ENCODE results near the gene ZNF726. TPM values are rescaled to one million over a fixed set of nuclear protein-coding genes. Genes with fewer than 3 reads are reported as not detected.
"Not testable (repeated sequence)": the region's sequence is repeated elsewhere in the genome, so short reads cannot be mapped to it uniquely, and the experiment has no call there.

Gene ZNF726
- total RNA-seq, 1 donor from 2014 or later: 5.5 TPM

DNA sequence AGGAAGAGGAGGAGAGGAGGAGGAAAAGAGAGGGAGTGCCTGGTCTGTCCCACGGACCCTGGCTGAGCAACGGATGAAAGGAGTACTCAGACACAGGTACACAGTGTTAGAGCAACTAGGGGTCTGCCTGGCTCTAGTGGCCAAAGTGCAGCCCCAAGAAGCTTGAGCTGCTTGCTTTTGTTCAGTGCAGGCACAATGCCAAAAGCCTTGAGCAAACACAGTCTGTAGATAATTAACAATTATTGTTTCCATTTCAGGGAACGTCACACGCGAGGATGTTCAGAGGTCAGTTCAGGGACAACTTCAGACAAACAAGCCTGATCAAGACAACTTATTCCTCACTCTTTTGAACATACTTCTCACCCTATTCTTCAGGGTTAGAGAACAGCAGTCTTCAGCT lies 32.2 kb upstream of the ZNF726 start:
- Mint-ChIP-seq H3K4me1 (no peaks in the 10 kb centered on the region), H3K4me3 (no peak overlapping the region), H3K27ac (no peak overlapping the region), H3K27me3 (ENCODE audit: low read depth) (no peaks in the 10 kb centered on the region), H3K9me3 (peaks cover 85% of the 10 kb centered on the region), H3K36me3 (peaks cover 3% of the 10 kb centered on the region)
- TF ChIP-seq, protein P1, sequence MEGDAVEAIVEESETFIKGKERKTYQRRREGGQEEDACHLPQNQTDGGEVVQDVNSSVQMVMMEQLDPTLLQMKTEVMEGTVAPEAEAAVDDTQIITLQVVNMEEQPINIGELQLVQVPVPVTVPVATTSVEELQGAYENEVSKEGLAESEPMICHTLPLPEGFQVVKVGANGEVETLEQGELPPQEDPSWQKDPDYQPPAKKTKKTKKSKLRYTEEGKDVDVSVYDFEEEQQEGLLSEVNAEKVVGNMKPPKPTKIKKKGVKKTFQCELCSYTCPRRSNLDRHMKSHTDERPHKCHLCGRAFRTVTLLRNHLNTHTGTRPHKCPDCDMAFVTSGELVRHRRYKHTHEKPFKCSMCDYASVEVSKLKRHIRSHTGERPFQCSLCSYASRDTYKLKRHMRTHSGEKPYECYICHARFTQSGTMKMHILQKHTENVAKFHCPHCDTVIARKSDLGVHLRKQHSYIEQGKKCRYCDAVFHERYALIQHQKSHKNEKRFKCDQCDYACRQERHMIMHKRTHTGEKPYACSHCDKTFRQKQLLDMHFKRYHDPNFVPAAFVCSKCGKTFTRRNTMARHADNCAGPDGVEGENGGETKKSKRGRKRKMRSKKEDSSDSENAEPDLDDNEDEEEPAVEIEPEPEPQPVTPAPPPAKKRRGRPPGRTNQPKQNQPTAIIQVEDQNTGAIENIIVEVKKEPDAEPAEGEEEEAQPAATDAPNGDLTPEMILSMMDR (IDR thresholded peaks at IDR 0.05; ENCODE audit: unreplicated experiment): no peak
- no peak for DNase-seq (ENCODE audit: low spot score in 2 of 2, unreplicated experiment in 2 of 2)

DNA sequence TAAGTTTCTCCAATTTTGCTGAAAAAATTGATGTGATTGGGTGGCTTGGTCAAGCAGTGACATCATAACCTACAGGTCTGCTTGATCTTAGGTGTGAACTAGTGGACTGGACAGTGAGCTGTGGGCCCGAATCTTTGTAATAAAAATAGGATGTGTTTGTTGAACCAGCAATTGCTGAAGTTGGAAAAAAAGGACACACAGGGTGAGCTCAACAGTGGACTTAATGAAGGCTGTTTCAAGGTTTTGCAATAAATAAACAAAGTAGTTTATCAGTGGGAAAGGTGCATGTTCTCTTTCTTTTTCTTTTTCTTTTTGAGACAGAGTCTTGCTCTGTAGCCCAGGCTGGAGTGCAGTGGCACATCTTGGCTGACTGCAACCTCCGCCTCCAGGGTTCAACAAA lies 30.3 kb upstream of the ZNF726 start:
- Mint-ChIP-seq H3K4me3 (no peak overlapping the region), H3K27ac (no peak overlapping the region), H3K36me3 (no peaks in the 10 kb centered on the region), H3K9me3 (peaks cover 79% of the 10 kb centered on the region), H3K4me1 (no peaks in the 10 kb centered on the region), H3K27me3 (ENCODE audit: low read depth) (no peaks in the 10 kb centered on the region)
- no peak for DNase-seq (ENCODE audit: low spot score in 2 of 2, unreplicated experiment in 2 of 2)
- TF ChIP-seq, protein P1 (IDR thresholded peaks at IDR 0.05; ENCODE audit: unreplicated experiment): no peak

DNA sequence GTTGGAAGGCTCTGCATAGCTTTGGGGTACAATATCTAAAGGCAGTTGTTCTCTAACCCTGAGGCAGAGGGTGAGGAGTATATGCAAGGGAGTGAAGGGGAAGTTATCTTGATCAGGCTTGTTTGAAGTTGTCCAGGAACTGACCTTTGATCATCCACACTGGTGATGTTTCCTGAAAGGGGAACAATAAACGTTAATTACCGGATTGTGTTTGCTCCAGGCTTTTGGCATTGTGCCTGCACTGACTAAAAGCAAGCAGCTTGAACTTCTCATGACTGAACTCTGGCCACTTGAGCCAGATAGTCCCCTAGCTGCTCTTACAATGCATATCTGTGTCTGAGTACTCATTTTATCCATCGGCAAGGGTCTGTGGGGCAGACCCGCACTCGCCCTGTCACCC lies 27.0 kb upstream of the ZNF726 start:
- TF ChIP-seq, protein P1 (IDR thresholded peaks at IDR 0.05; ENCODE audit: unreplicated experiment): no peak
- no peak overlapping the region for H3K4me3 Mint-ChIP-seq
- H3K9me3 Mint-ChIP-seq: peaks cover 63% of the 10 kb centered on the region
- no peak overlapping the region for H3K27ac Mint-ChIP-seq
- DNase-seq (ENCODE audit: low spot score in 2 of 2, unreplicated experiment in 2 of 2): no peak
- no peaks in the 10 kb centered on the region for H3K4me1 Mint-ChIP-seq
- no peaks in the 10 kb centered on the region for H3K36me3 Mint-ChIP-seq
- no peaks in the 10 kb centered on the region for H3K27me3 Mint-ChIP-seq (ENCODE audit: low read depth)

DNA sequence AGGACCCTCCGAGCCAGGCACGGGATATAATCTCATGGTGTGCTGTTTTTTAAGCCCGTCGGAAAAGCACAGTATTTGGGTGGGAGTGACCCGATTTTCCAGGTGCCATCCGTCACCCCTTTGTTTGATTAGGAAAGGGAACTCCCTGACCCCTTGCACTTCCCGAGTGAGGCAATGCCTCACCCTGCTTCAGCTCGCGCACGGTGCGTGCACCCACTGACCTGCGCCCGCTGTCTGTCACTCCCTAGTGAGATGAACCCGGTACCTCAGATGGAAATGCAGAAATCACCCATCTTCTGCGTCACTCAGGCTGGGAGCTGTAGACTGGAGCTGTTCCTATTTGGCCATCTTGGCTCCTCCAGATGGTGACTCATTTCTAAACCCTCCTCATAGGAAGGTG lies 18.6 kb upstream of the ZNF726 start:
- not testable (repeated sequence) for H3K27ac Mint-ChIP-seq; DNase-seq (ENCODE audit: low spot score in 2 of 2, unreplicated experiment in 2 of 2); H3K4me3 Mint-ChIP-seq; H3K4me1 Mint-ChIP-seq; H3K36me3 Mint-ChIP-seq; H3K27me3 Mint-ChIP-seq (ENCODE audit: low read depth)
- H3K9me3 Mint-ChIP-seq: peaks cover 49% of the 10 kb centered on the region

DNA sequence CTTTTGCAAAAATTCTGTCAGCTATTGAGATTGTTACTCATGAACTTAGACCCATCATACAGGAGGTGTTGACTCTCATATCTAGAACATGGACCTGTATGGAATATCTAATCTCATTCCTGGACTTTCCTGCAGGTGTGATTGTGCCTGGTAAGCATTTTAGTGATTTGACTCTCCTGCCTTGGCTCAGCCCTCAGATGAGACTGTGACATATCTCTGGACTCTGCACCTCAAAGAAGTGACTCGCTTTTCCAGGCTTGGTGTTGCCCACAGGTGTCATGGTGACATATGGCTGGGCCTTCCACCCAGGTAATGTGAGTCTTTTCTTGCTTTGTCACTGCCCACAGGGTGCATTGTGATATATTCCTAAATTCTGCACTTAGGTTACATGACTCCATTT lies 17.8 kb upstream of the ZNF726 start:
- Mint-ChIP-seq H3K36me3 (peaks cover 2% of the 10 kb centered on the region), H3K4me3 (no peak overlapping the region), H3K9me3 (peaks cover 52% of the 10 kb centered on the region), H3K4me1 (no peaks in the 10 kb centered on the region), H3K27me3 (ENCODE audit: low read depth) (no peaks in the 10 kb centered on the region), H3K27ac (no peak overlapping the region)
- TF ChIP-seq, protein P1 (IDR thresholded peaks at IDR 0.05; ENCODE audit: unreplicated experiment): no peak
- DNase-seq (ENCODE audit: low spot score in 2 of 2, unreplicated experiment in 2 of 2): no peak

DNA sequence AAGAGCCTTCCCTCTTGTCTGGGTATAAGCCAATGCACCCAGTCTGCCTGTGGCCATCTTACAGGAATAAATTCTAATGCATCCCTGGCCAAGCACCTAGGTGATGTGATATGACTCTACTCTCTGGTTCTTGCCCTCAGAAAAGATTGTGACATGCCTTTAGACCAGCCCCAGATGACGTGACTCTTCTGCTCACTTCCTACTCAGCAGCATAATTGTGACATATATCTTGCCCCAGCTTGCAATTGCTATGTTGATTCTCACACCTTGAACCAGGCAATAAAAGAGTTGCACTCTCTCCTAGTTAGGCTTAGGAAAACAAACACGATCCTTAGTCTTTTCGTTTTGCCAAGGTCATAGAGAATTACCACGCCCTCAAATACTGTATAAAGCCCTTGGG lies 13.3 kb upstream of the ZNF726 start:
- peaks cover 77% of the 10 kb centered on the region for H3K9me3 Mint-ChIP-seq
- TF ChIP-seq, protein P1 (IDR thresholded peaks at IDR 0.05; ENCODE audit: unreplicated experiment): no peak
- no peaks in the 10 kb centered on the region for H3K27me3 Mint-ChIP-seq (ENCODE audit: low read depth)
- no peak for DNase-seq (ENCODE audit: low spot score in 2 of 2, unreplicated experiment in 2 of 2)
- peaks cover 2% of the 10 kb centered on the region for H3K36me3 Mint-ChIP-seq
- no peaks in the 10 kb centered on the region for H3K4me1 Mint-ChIP-seq
- H3K4me3 Mint-ChIP-seq: no peak overlapping the region
- H3K27ac Mint-ChIP-seq: no peak overlapping the region
